SK-N-SH (cell line): ENCODE measurements around the gene ZNF785. TPM values are rescaled to one million over a fixed set of nuclear protein-coding genes. Genes with fewer than 3 reads are reported as not detected.

Source experiments
- CTCF ChIA-PET: fragments of 300-600, 350-600 bp; formaldehyde crosslinking; extraction: SDS; loops from one replicate; lab custom pipeline; 2021; lab: Yijun Ruan, JAX
- POLR2A ChIA-PET: fragments of 350-600 bp; sonication (Branson Sonifier 250); formaldehyde crosslinking; extraction: SDS; loops from one replicate; lab custom pipeline; 2020; ENCODE audit warnings: antibody characterized with exemption, inconsistent platforms; lab: Yijun Ruan, JAX
- DNase-seq: peaks from one replicate; pipeline ENCODE4 v3.0.0; 2012
- H2AFZ ChIP-seq: fragments of 200-600 bp; sonication (generic); 2 replicates; pipeline ENCODE4 v1.8.1; 2016; ENCODE audit warnings: antibody characterized with exemption, mild to moderate bottlenecking, low read depth
- H3F3A ChIP-seq: fragments of 200-600 bp; sonication (generic); replicated peaks from 2 replicates; pipeline ENCODE3; 2016; ENCODE audit warnings: antibody characterized with exemption, mild to moderate bottlenecking; ENCODE audit not compliant: insufficient read depth
- H3K27ac ChIP-seq, 2 experiments: fragments of 200-500 bp in 1 of 2; fragments of 200-600 bp in 1 of 2; sonication (Bioruptor generic) in 1 of 2; sonication (generic), shearing (Covaris generic) in 1 of 2; 2 replicates each; pipeline versions ENCODE4 v1.5.1 to v1.6.1; 2014 to 2016; ENCODE audit warnings: low read depth in 2 of 2, inconsistent platforms in 1 of 2, low read length in 1 of 2, mild to moderate bottlenecking in 1 of 2, mixed read lengths in 1 of 2
- H3K27me3 ChIP-seq: fragments of 200-600 bp; sonication (generic), shearing (Covaris generic); 2 replicates; pipeline ENCODE4 v1.6.1; 2016; ENCODE audit warnings: mixed run types; ENCODE audit not compliant: insufficient read depth
- H3K36me3 ChIP-seq, 2 experiments: fragments of 200-500 bp in 1 of 2; fragments of 200-600 bp in 1 of 2; sonication (Bioruptor generic) in 1 of 2; sonication (generic) in 1 of 2; replicated peaks in 1 of 2; 2 replicates each; pipeline versions ENCODE3 to v1.5.1; 2014 to 2016; ENCODE audit warnings: low read length in 1 of 2, mild to moderate bottlenecking in 1 of 2; ENCODE audit not compliant: insufficient read depth in 2 of 2, control insufficient read depth in 1 of 2
- H3K4me1 ChIP-seq, 2 experiments: fragments of 200-500 bp in 1 of 2; fragments of 200-600 bp in 1 of 2; sonication (Bioruptor generic) in 1 of 2; sonication (generic), shearing (Covaris generic) in 1 of 2; 2 replicates each; pipeline versions ENCODE4 v1.5.1 to v1.6.1; 2014 to 2016; ENCODE audit warnings: low read depth in 1 of 2, low read length in 1 of 2, mixed run types in 1 of 2; ENCODE audit not compliant: insufficient read depth in 2 of 2, control insufficient read depth in 1 of 2
- H3K4me2 ChIP-seq: fragments of 200-600 bp; sonication (generic), shearing (Covaris generic); 2 replicates; pipeline ENCODE4 v1.6.1; 2017; ENCODE audit warnings: mixed run types
- H3K4me3 ChIP-seq, 2 experiments: fragments of 200-500 bp in 1 of 2; fragments of 200-600 bp in 1 of 2; sonication (Bioruptor generic) in 1 of 2; sonication (generic), shearing (Covaris generic) in 1 of 2; 2 replicates each; pipeline versions ENCODE4 v1.5.1 to v1.8.1; 2014 to 2016; ENCODE audit warnings: low read depth in 2 of 2, inconsistent platforms in 1 of 2, low read length in 1 of 2, mild to moderate bottlenecking in 1 of 2, mixed read lengths in 1 of 2, moderate library complexity in 1 of 2
- H3K79me2 ChIP-seq: fragments of 200-600 bp; sonication (generic); 2 replicates; pipeline ENCODE4 v1.8.1; 2017; ENCODE audit warnings: mild to moderate bottlenecking; ENCODE audit not compliant: insufficient read depth
- H3K9ac ChIP-seq: fragments of 200-600 bp; sonication (generic); 2 replicates; pipeline ENCODE4 v1.6.1; 2017; ENCODE audit warnings: mixed run types
- H3K9me2 ChIP-seq: fragments of 200-600 bp; sonication (generic); 2 replicates; pipeline ENCODE4 v1.6.1; 2017; ENCODE audit warnings: mixed run types
- H3K9me3 ChIP-seq: fragments of 200-600 bp; sonication (generic); 2 replicates; pipeline ENCODE4 v1.6.1; 2017; ENCODE audit warnings: mixed run types, mild to moderate bottlenecking, moderate library complexity
- H4K20me1 ChIP-seq: fragments of 200-600 bp; sonication (generic); 2 replicates; pipeline ENCODE4 v1.6.1; 2017; ENCODE audit warnings: mild to moderate bottlenecking, mixed run types; ENCODE audit not compliant: insufficient read depth
- CHD2 ChIP-seq: fragments of 150-350 bp; IDR thresholded peaks from 2 replicates; pipeline ENCODE4 v1.6.1; 2018; ENCODE audit warnings: low read length; ENCODE audit not compliant: partially characterized antibody
- FOXM1 ChIP-seq: IDR thresholded peaks from 2 replicates; pipeline ENCODE4 v1.4.0; 2012; ENCODE audit warnings: low read depth, mild to moderate bottlenecking
- GATA2 ChIP-seq: sonication (generic); formaldehyde crosslinking; IDR thresholded peaks from 2 replicates; pipeline ENCODE4 v1.5.0; 2020; ENCODE audit warnings: mild to moderate bottlenecking, missing genetic modification reagents
- JUND ChIP-seq: IDR thresholded peaks from 2 replicates; pipeline ENCODE4 v1.4.0; 2012
- MEF2A ChIP-seq: IDR thresholded peaks from 2 replicates; pipeline ENCODE4 v1.4.0; 2012; ENCODE audit warnings: low read depth, borderline replicate concordance
- NFIC ChIP-seq: IDR thresholded peaks from 2 replicates; pipeline ENCODE4 v1.4.0; 2012; ENCODE audit warnings: borderline replicate concordance
- NRF1 ChIP-seq: IDR thresholded peaks from 2 replicates; pipeline ENCODE4 v1.6.1; 2012; ENCODE audit warnings: low read depth, mild to moderate bottlenecking, low read length
- RAD21 ChIP-seq: IDR thresholded peaks from 2 replicates; pipeline ENCODE4 v1.6.1; 2012; ENCODE audit warnings: mild to moderate bottlenecking, low read length
- RCOR1 ChIP-seq: fragments of 150-350 bp; IDR thresholded peaks from 2 replicates; pipeline ENCODE4 v1.6.1; 2017; ENCODE audit warnings: antibody characterized with exemption, low read length
- RXRA ChIP-seq: IDR thresholded peaks from 2 replicates; pipeline ENCODE4 v1.4.0; 2012; ENCODE audit warnings: low read depth, mild to moderate bottlenecking, borderline replicate concordance
- TEAD4 ChIP-seq: IDR thresholded peaks from 2 replicates; pipeline ENCODE4 v1.4.0; 2012; ENCODE audit warnings: mild to moderate bottlenecking, borderline replicate concordance; ENCODE audit not compliant: insufficient read depth
- YY1 ChIP-seq: IDR thresholded peaks from 2 replicates; pipeline ENCODE4 v1.4.0; 2012; ENCODE audit warnings: low read depth, mild to moderate bottlenecking
- WGBS: methylation state at CpG from one replicate; pipeline ENCODE4 v1.1.6; 2017; ENCODE audit warnings: low lambda C conversion rate; 5-methylcytosine and 5-hydroxymethylcytosine counted together
- polyA plus RNA-seq, 3 experiments: library from polyadenylated mRNA; depleted of rRNA; stranded (reverse); fragments of >200 nt; gene quantifications; 2 replicates each; pipeline ENCODE4 v1.2.3, GENCODE V29; 2012
- TF ChIP-seq, protein P1 (sequence below): IDR thresholded peaks from 2 replicates; pipeline ENCODE4 v1.4.0; 2012; ENCODE audit warnings: low read depth, borderline replicate concordance
- TF ChIP-seq, protein P2 (sequence below): fragments of 150-350 bp; IDR thresholded peaks from 2 replicates; pipeline ENCODE4 v1.6.1; 2017; ENCODE audit warnings: antibody characterized with exemption, low read length, low read depth, borderline replicate concordance

ZNF785 gene
- polyA plus RNA-seq, 1 of the 3 experiments (the other 2 are of a cell fraction), result 8.8 TPM

DNA sequence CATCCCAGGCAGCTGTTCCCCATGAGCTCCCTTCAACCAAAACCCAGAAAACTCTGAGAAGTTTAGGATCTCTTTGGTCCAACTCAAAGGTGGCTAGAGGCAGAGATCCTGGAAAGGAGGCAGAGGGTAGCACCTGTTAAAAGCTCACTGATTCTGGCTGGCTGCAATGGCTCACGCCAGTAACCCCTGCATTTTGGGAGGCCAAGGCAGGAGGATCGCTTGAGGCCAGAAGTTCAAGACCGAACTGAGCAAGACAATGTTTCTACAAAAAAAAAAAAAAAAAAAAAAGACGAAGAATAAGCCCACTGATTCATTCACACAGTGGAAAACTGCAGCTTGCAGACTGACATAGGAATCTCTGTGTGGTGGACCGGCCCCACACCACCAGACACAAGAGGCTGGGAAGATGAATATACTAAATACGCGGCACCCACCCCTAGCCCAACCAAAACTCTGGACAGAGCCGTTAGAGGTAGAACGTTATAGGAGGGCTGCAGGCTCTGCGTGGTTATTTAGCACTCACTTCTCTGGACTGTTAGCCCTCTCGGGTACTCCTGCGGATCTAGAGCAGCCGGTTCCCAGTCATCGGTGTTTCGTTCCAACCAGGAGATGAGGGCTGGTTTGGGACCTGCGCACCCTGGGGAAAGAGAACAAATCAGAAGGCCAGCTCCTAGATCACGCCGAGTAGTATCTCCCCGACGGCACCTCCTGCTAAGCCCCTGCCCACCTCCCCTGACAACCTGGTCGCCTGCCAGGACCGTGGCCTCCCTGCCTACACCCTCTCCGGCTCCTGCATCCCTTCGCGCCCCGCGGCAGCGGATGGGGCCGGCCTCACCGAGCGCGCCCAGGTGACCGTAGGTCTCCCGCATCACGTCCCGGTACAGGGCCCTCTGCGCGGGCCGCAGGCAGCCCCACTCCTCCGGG lies 23.8 kb upstream of the ZNF785 start:
- peak; percentile 84 for DNase-seq
- WGBS, result 31% methylated on average over 18 of the region's 40 CpGs
- ChIA-PET POLR2A (interaction anchor here (0.7 to 2.9 kb wide), 5 partner anchors 24 to 186 kb away, joined by 3 to 14 read pairs (median 4); partner anchors contain the start of genes PRR14, ZNF688, ZNF764 and ZNF785), CTCF (interaction anchor here (0.8 to 3.5 kb wide), 8 partner anchors 11 to 179 kb away, joined by 3 to 14 read pairs (median 4); partner anchors contain the start of genes DCTPP1 and ZNF785)
- Histone ChIP-seq H3K9me3 (no peaks in the 10 kb centered on the region), H3K27me3 (no peaks in the 10 kb centered on the region), H3K27ac (peak overlapping the region; percentile 87), H3F3A (no peaks in the 10 kb centered on the region), H3K9me2 (no peaks in the 10 kb centered on the region), H3K9ac (peak overlapping the region; percentile 98), H3K4me1 (peaks cover 5 to 6% of the 10 kb centered on the region in 2 experiments; a peak in 2 of 4 replicates), H3K79me2 (peaks cover 25% of the 10 kb centered on the region), H3K4me2 (peak overlapping the region; percentile 94), H4K20me1 (no peaks in the 10 kb centered on the region), H3K4me3 (peak overlapping the region; percentile 64 to 87), H3K36me3 (peaks cover 11 to 26% of the 10 kb centered on the region in 2 experiments)
- TF ChIP-seq RCOR1 (no peak), NFIC (peak; percentile 13; the same call in 1 of the 2 replicates), NRF1 (0 out of 2 replicates have a peak, but pooled peaks have one; percentile 15)
- TF ChIP-seq, all 33 proteins: peak for 2
- H2AFZ ChIP-seq, result peak overlapping the region; percentile 96

DNA sequence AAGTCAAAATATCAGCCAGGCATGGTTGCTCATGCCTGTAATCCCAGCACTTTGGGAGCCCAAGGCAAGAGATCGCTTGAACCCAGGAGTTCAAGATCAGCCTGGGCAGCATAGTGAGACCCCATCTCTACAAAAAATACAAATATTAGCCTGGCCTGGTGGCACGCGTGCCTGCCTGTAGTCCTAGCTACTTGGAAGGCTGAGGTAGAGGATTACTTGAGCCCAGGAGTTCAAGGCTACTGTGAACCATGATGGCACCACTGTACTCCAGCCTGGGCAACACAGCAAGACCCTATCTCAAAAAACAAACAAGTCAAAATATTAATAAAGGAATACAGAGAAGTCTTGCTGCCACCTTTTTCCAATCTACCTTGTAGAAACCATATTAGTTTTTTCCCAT lies 20.5 kb upstream of the ZNF785 start:
- no peak overlapping the region for H3K4me3 ChIP-seq
- ChIA-PET POLR2A (interaction anchor here (0.6 kb wide), 1 partner anchor 115 kb away, joined by 5 read pairs; no protein-coding TSS in a partner anchor), CTCF (interaction anchor here (1.6 to 3.5 kb wide), 2 partner anchors 8 to 9 kb away, joined by 6 to 14 read pairs; no protein-coding TSS in a partner anchor)
- no peaks in the 10 kb centered on the region for H3K27me3 ChIP-seq
- no peak for DNase-seq
- H3K9me2 ChIP-seq, result no peaks in the 10 kb centered on the region
- H4K20me1 ChIP-seq, result no peaks in the 10 kb centered on the region
- H3K4me2 ChIP-seq, result no peak overlapping the region
- H3K79me2 ChIP-seq, result peaks cover 25% of the 10 kb centered on the region
- peaks cover 4% of the 10 kb centered on the region for H3F3A ChIP-seq
- no peak overlapping the region for H2AFZ ChIP-seq
- peaks cover 5 to 6% of the 10 kb centered on the region in 2 experiments; a peak in 2 of 4 replicates for H3K4me1 ChIP-seq
- WGBS, result 100% methylated on average over 3 of the region's 3 CpGs
- no peak overlapping the region for H3K9ac ChIP-seq
- TF ChIP-seq JUND (no peak), YY1 (no peak), RXRA (no peak), TEAD4 (no peak), NRF1 (no peak), RAD21 (no peak), MEF2A (no peak), CHD2 (no peak), FOXM1 (no peak), GATA2 (CRISPR knock-in tag) (no peak)
- TF ChIP-seq, protein P1, sequence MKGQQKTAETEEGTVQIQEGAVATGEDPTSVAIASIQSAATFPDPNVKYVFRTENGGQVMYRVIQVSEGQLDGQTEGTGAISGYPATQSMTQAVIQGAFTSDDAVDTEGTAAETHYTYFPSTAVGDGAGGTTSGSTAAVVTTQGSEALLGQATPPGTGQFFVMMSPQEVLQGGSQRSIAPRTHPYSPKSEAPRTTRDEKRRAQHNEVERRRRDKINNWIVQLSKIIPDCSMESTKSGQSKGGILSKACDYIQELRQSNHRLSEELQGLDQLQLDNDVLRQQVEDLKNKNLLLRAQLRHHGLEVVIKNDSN, result no peak
- TF ChIP-seq, protein P2, sequence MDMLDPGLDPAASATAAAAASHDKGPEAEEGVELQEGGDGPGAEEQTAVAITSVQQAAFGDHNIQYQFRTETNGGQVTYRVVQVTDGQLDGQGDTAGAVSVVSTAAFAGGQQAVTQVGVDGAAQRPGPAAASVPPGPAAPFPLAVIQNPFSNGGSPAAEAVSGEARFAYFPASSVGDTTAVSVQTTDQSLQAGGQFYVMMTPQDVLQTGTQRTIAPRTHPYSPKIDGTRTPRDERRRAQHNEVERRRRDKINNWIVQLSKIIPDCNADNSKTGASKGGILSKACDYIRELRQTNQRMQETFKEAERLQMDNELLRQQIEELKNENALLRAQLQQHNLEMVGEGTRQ, result no peak
- H3K27ac ChIP-seq, result no peak overlapping the region
- H3K9me3 ChIP-seq, result no peaks in the 10 kb centered on the region
- peaks cover 22 to 35% of the 10 kb centered on the region in 2 experiments for H3K36me3 ChIP-seq
